Fibroblast of lung (primary cell): Measurements from ENCODE around the gene UBR7. TPM values are rescaled to one million over a fixed set of nuclear protein-coding genes. Genes with fewer than 3 reads are reported as not detected.

Experiments
- DNase-seq, 2 donors: peaks; one replicate each; pipeline versions ENCODE4 v3.0.0 to v3.0.0-alpha.2; 2010; ENCODE audit warnings: low read depth in 2 of 2
- H2AFZ ChIP-seq: 2 replicates; pipeline ENCODE4 v1.5.1; 2012; ENCODE audit warnings: low read length, control low read depth, inconsistent platforms
- H3K27ac ChIP-seq: 2 replicates; pipeline ENCODE4 v1.5.1; 2011; ENCODE audit warnings: low read length, control low read depth; ENCODE audit not compliant: insufficient read depth
- H3K27me3 ChIP-seq: 2 replicates; pipeline ENCODE4 v1.5.1; 2011; ENCODE audit warnings: mild to moderate bottlenecking, low read length; ENCODE audit not compliant: control insufficient read depth, insufficient read depth
- H3K36me3 ChIP-seq: 2 replicates; pipeline ENCODE4 v1.5.1; 2011; ENCODE audit warnings: low read length; ENCODE audit not compliant: control insufficient read depth, insufficient read depth
- H3K4me1 ChIP-seq: 2 replicates; pipeline ENCODE4 v1.5.1; 2011; ENCODE audit warnings: low read length; ENCODE audit not compliant: control insufficient read depth, insufficient read depth; ENCODE audit errors: extremely low read depth
- H3K4me2 ChIP-seq: 2 replicates; pipeline ENCODE4 v1.5.1; 2011; ENCODE audit warnings: low read length, control low read depth; ENCODE audit not compliant: insufficient read depth; ENCODE audit errors: extremely low read depth
- H3K4me3 ChIP-seq, 4 experiments: fragments of 200-600 bp in 1 of 4; sonication (generic) in 1 of 4; replicated peaks in 1 of 4; 2 replicates each; pipeline ENCODE4 v1.5.1; 2011 to 2016; ENCODE audit warnings: low read length in 4 of 4, low read depth in 3 of 4, mild to moderate bottlenecking in 3 of 4, control low read depth in 2 of 4, inconsistent platforms in 1 of 4, mixed read lengths in 1 of 4; ENCODE audit not compliant: insufficient read depth in 1 of 4; ENCODE audit errors: control extremely low read depth in 1 of 4
- H3K79me2 ChIP-seq: 2 replicates; pipeline ENCODE4 v1.5.1; 2012; ENCODE audit warnings: mild to moderate bottlenecking, low read length, inconsistent platforms; ENCODE audit not compliant: control insufficient read depth, insufficient read depth
- H3K9ac ChIP-seq: 2 replicates; pipeline ENCODE4 v1.5.1; 2011; ENCODE audit warnings: mild to moderate bottlenecking, low read length, control low read depth; ENCODE audit not compliant: insufficient read depth
- H3K9me3 ChIP-seq: 2 replicates; pipeline ENCODE4 v1.5.1; 2012; ENCODE audit warnings: low read depth, low read length; ENCODE audit not compliant: control insufficient read depth, insufficient read depth
- H4K20me1 ChIP-seq: 2 replicates; pipeline ENCODE4 v1.5.1; 2011; ENCODE audit warnings: low read length; ENCODE audit not compliant: control insufficient read depth, insufficient read depth; ENCODE audit errors: extremely low read depth
- CTCF ChIP-seq, 2 donors: IDR thresholded peaks in 1 of 2; conservative IDR thresholded peaks in 1 of 2; 1 replicate in 1 of 2; 2 replicates in 1 of 2; pipeline ENCODE4 v1.5.1; 2011 to 2012; ENCODE audit warnings: low read length in 2 of 2, control low read depth in 1 of 2, inconsistent platforms in 1 of 2, low read depth in 1 of 2, mild to moderate bottlenecking in 1 of 2
- EZH2 ChIP-seq: IDR thresholded peaks from 2 replicates; pipeline ENCODE4 v1.5.1; 2012; ENCODE audit warnings: low read length, control low read depth, mild to moderate bottlenecking; ENCODE audit errors: missing control alignments
- polyA plus RNA-seq, 2 donors: library from polyadenylated mRNA; depleted of rRNA in 1 of 2; stranded (reverse) in 1 of 2; unstranded in 1 of 2; fragments of >200 nt; gene quantifications; 2 replicates each; pipeline ENCODE4 v1.2.1, GENCODE V29; 2011 to 2012; ENCODE audit warnings: missing spikeins in 1 of 2
- total RNA-seq: library from RNA; depleted of rRNA; stranded (reverse); fragments of >200 nt; gene quantifications from 2 replicates; pipeline ENCODE4 v1.2.1, GENCODE V29; 2014

Gene UBR7
- total and polyA plus RNA-seq, 2 donors (not counting 1 experiment from before 2014, with no cell fraction given) = 25.4 to 34.0 TPM

- Histone ChIP-seq H3K9ac (no peak overlapping the region), H3K27ac (no peak overlapping the region), H3K27me3 (no peaks in the 10 kb centered on the region), H3K4me3 (no peak overlapping the region), H3K36me3 (peaks cover 3% of the 10 kb centered on the region), H3K79me2 (no peaks in the 10 kb centered on the region), H4K20me1 (no peaks in the 10 kb centered on the region), H3K9me3 (no peaks in the 10 kb centered on the region), H2AFZ (no peak overlapping the region), H3K4me1 (no peaks in the 10 kb centered on the region), H3K4me2 (no peak overlapping the region)
- TF ChIP-seq CTCF (conservative IDR thresholded peaks at IDR 0.05 in 1 of 2, IDR thresholded peaks at IDR 0.05 in 1 of 2; ENCODE audit: low read depth in 1 of 2, low read length in 2 of 2) (peak; percentile 42 to 60), EZH2 (no peak)
- DNase-seq = peak; percentile 56 to 72
These were observed 12.2 kb downstream of the UBR7 start for GRCh38 chr14:93219103-93219726.

- Histone ChIP-seq H3K9me3 (no peaks in the 10 kb centered on the region), H3K4me2 (no peak overlapping the region), H3K4me3 (no peak overlapping the region), H3K36me3 (no peaks in the 10 kb centered on the region), H3K9ac (no peak overlapping the region), H2AFZ (no peak overlapping the region), H4K20me1 (no peaks in the 10 kb centered on the region), H3K79me2 (no peaks in the 10 kb centered on the region), H3K4me1 (no peaks in the 10 kb centered on the region), H3K27me3 (no peaks in the 10 kb centered on the region), H3K27ac (no peak overlapping the region)
- TF ChIP-seq CTCF (conservative IDR thresholded peaks at IDR 0.05 in 1 of 2, IDR thresholded peaks at IDR 0.05 in 1 of 2; ENCODE audit: low read depth in 1 of 2, low read length in 2 of 2) (no peak), EZH2 (no peak)
- DNase-seq = no peak
These were observed 13.5 kb downstream of the UBR7 start for GRCh38 chr14:93220509-93220908.

GRCh38 chr14:93223565-93223964 lies 16.5 kb downstream of the UBR7 start:
- no peak overlapping the region for H3K4me2 ChIP-seq
- H3K36me3 ChIP-seq = peaks cover 6% of the 10 kb centered on the region
- no peaks in the 10 kb centered on the region for H3K9me3 ChIP-seq
- H3K4me1 ChIP-seq = no peaks in the 10 kb centered on the region
- no peaks in the 10 kb centered on the region for H3K79me2 ChIP-seq
- H3K27ac ChIP-seq = no peak overlapping the region
- H3K27me3 ChIP-seq = no peaks in the 10 kb centered on the region
- no peak for DNase-seq
- no peak overlapping the region for H2AFZ ChIP-seq
- H3K4me3 ChIP-seq = no peak overlapping the region
- H3K9ac ChIP-seq = no peak overlapping the region
- no peaks in the 10 kb centered on the region for H4K20me1 ChIP-seq
- TF ChIP-seq EZH2 = no peak
- TF ChIP-seq CTCF (conservative IDR thresholded peaks at IDR 0.05 in 1 of 2, IDR thresholded peaks at IDR 0.05 in 1 of 2; ENCODE audit: low read depth in 1 of 2, low read length in 2 of 2) = no peak
